Adipose tissue (tissue), 3 donors: ENCODE measurements around the gene DPF1. TPM values are rescaled to one million over a fixed set of nuclear protein-coding genes. Genes with fewer than 3 reads are reported as not detected.
"Not testable (repeated sequence)": the region's sequence is repeated elsewhere in the genome, so short reads cannot be mapped to it uniquely, and the experiment has no call there.

Experiments
- H3K27ac ChIP-seq: one replicate; pipeline ENCODE4 v1.5.1; 2013; ENCODE audit warnings: low read depth, low read length
- WGBS, 3 donors: extraction: QIAGEN DNeasy Blood & Tissue Kit; methylation state at CpG; one replicate each; pipeline ENCODE4 v1.1.7; 2013; 5-methylcytosine and 5-hydroxymethylcytosine counted together
- polyA plus RNA-seq, 3 donors: library from polyadenylated mRNA; stranded (reverse); fragments of 200-250 nt; gene quantifications; one replicate each; pipeline ENCODE4 v1.2.3, GENCODE V29; 2013
- donor health status: healthy with polysubstance abuse.
- donor health status: Bipolar disorder and iron deficiency.
- donor health status: healthy.

Gene DPF1
- under 1 TPM; 0.05 to 0.67 (median 0.13) TPM for polyA plus RNA-seq

- 3 to 5% (median 4%) methylated on average over 58 to 61 of the region's 61 CpGs for WGBS, 3 donors
Observed at GRCh38 chr19:38224014-38224862, at the start of gene DPF1. Gene DPF1 (minus strand): TSS chr19:38224222. CDS start chr19:38224142, 80 bp downstream.

GRCh38 chr19:38273499-38273898, 49.5 kb upstream of the DPF1 start:
- no peak overlapping the region for H3K27ac ChIP-seq
- WGBS, 3 donors = 38 to 81% (median 78%) methylated on average over 2 of the region's 2 CpGs

More at GRCh38 chr19:38224014-38224862, at the start of gene DPF1:
- no peak within 1 kb of the TSS for H3K27ac ChIP-seq

- WGBS, 3 donors = 66 to 86% (median 76%) methylated on average over 5 of the region's 5 CpGs
Observed at GRCh38 chr19:38270587-38271167, 46.7 kb upstream of the DPF1 start.

GRCh38 chr19:38268539-38268938, 44.5 kb upstream of the DPF1 start:
- no peak overlapping the region for H3K27ac ChIP-seq
- 57 to 78% (median 64%) methylated on average over 8 of the region's 8 CpGs for WGBS, 3 donors

More at GRCh38 chr19:38270587-38271167, 46.7 kb upstream of the DPF1 start:
- H3K27ac ChIP-seq = no peak overlapping the region

GRCh38 chr19:38267761-38268483, 43.9 kb upstream of the DPF1 start:
- no peak overlapping the region for H3K27ac ChIP-seq
- WGBS, 3 donors = 16 to 76% (median 69%) methylated on average over 12 of the region's 12 CpGs

- 26 to 81% (median 68%) methylated on average over 12 of the region's 12 CpGs for WGBS, 3 donors
- H3K27ac ChIP-seq = no peak overlapping the region
Observed at GRCh38 chr19:38266981-38267597, 43.1 kb upstream of the DPF1 start.

- WGBS, 3 donors = 39 to 90% (median 79%) methylated on average over 12 of the region's 12 CpGs
- no peak overlapping the region for H3K27ac ChIP-seq
Observed at GRCh38 chr19:38265921-38266429, 42.0 kb upstream of the DPF1 start.

- no peak overlapping the region for H3K27ac ChIP-seq
- 21 to 49% (median 49%) methylated on average over 14 of the region's 14 CpGs for WGBS, 3 donors
Observed at GRCh38 chr19:38265213-38265861, 41.3 kb upstream of the DPF1 start.

GRCh38 chr19:38264486-38265212, 40.6 kb upstream of the DPF1 start, which contains the start of gene SPINT2:
Gene SPINT2 (plus strand): TSS chr19:38264573. CDS start chr19:38264893, 320 bp downstream.
- no peak within 1 kb of the TSS for H3K27ac ChIP-seq
- 4 to 10% (median 9%) methylated on average over 74 to 78 of the region's 78 CpGs for WGBS, 3 donors

GRCh38 chr19:38263689-38264485, 39.9 kb upstream of the DPF1 start:
- WGBS, 3 donors = 8 to 12% (median 8%) methylated on average over 29 to 34 of the region's 34 CpGs
- no peak overlapping the region for H3K27ac ChIP-seq

- WGBS, 3 donors = 83 to 97% (median 94%) methylated on average over 7 of the region's 7 CpGs
- no peak overlapping the region for H3K27ac ChIP-seq
Observed at GRCh38 chr19:38262585-38263268, 38.7 kb upstream of the DPF1 start.

- 92 to 96% (median 93%) methylated on average over 11 to 12 of the region's 12 CpGs for WGBS, 3 donors
- not testable (repeated sequence) for H3K27ac ChIP-seq
Observed at GRCh38 chr19:38261942-38262341, 37.9 kb upstream of the DPF1 start.

GRCh38 chr19:38255383-38256014, 31.5 kb upstream of the DPF1 start:
- WGBS, 3 donors = 40 to 52% (median 49%) methylated on average over 17 of the region's 17 CpGs
- H3K27ac ChIP-seq = no peak overlapping the region

GRCh38 chr19:38253788-38254187, 29.8 kb upstream of the DPF1 start:
- 82 to 89% (median 85%) methylated on average over 5 of the region's 5 CpGs for WGBS, 3 donors
- no peak overlapping the region for H3K27ac ChIP-seq

GRCh38 chr19:38252941-38253691, 29.1 kb upstream of the DPF1 start:
- WGBS, 3 donors = 37 to 73% (median 41%) methylated on average over 20 to 21 of the region's 21 CpGs
- H3K27ac ChIP-seq = no peak overlapping the region
